Measurements from ENCODE around the gene PRDX6.

- no peak for TF ChIP-seq CTCF (IDR thresholded peaks at IDR 0.05)
- TF ChIP-seq POLR2A (IDR thresholded peaks at IDR 0.05): no peak
Measured at GRCh38 chr1:173454966-173455524, 22.1 kb upstream of the PRDX6 start.
